ENCODE measurements around the gene MAP4. TPM values are rescaled to one million over a fixed set of nuclear protein-coding genes. Genes with fewer than 3 reads are reported as not detected.
A peak's percentile ranks its signal among the peaks of the same experiment; 100 is the strongest.

Gene MAP4
- total and polyA plus RNA-seq, 7 donors = 85.5 to 1,424 (median 819) TPM

DNA sequence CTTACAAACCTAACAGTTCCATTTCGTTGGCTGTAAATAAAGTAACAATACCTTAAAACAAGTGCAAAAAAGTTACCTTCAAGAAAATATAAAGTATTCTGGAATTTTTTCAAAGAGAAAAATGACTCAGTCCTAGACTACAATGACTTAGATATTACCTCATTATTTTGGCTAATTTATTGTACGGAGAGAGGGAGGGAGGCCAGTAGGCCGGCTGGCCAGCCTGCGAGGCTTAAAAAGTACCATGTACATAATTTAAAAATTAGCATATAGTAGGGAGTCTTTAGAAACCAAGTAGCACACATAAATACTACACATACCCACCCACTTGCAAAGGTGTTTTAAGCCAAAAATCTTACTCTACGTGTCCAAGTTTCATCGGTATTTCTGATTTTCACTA is 41.9 kb upstream of the MAP4 start:
- Histone ChIP-seq H3K27me3 (ENCODE audit: insufficient read depth in 3 of 3, low read length in 2 of 3) (no peaks in the 10 kb centered on the region), H3K4me1 (peaks cover 34% of the 10 kb centered on the region), H3K36me3 (ENCODE audit: insufficient read depth in 1 of 2, low read depth in 1 of 2) (no peaks in the 10 kb centered on the region), H3K4me3 (no peak overlapping the region), H3K27ac (peak overlapping the region; percentile 57), H3K9me3 (no peaks in the 10 kb centered on the region)
- ATAC-seq (peak in 2 of 4 donors; percentile 55 to 71), DNase-seq (no peak)
- intact Hi-C loops (cut with DNase I) = no loop called here
- WGBS, 3 donors = 56 to 72% (median 60%) methylated on average over 6 of the region's 6 CpGs
- TF ChIP-seq, protein P1, sequence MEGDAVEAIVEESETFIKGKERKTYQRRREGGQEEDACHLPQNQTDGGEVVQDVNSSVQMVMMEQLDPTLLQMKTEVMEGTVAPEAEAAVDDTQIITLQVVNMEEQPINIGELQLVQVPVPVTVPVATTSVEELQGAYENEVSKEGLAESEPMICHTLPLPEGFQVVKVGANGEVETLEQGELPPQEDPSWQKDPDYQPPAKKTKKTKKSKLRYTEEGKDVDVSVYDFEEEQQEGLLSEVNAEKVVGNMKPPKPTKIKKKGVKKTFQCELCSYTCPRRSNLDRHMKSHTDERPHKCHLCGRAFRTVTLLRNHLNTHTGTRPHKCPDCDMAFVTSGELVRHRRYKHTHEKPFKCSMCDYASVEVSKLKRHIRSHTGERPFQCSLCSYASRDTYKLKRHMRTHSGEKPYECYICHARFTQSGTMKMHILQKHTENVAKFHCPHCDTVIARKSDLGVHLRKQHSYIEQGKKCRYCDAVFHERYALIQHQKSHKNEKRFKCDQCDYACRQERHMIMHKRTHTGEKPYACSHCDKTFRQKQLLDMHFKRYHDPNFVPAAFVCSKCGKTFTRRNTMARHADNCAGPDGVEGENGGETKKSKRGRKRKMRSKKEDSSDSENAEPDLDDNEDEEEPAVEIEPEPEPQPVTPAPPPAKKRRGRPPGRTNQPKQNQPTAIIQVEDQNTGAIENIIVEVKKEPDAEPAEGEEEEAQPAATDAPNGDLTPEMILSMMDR (IDR thresholded peaks at IDR 0.05) = no peak

DNA sequence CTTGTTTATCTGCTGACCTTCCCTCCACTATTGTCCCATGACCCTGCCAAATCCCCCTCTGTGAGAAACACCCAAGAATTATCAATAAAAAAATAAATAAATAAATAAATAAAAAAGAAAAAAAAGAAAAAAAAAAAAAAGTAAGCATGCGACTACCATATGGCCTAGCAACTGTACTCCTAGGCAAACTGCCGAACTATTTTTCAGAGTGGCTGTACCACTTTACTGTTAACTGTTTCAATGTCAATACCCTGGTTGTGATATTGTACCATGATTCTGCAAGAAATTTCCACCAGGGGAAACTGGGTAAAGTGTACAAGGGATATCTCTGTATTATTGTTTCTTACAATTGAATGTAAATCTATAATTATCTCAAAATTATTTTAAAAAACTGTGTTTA is 41.3 kb upstream of the MAP4 start:
- H3K4me1 ChIP-seq = peaks cover 33% of the 10 kb centered on the region
- WGBS, 3 donors = 19 to 49% (median 23%) methylated on average over 2 of the region's 2 CpGs
- H3K9me3 ChIP-seq = no peaks in the 10 kb centered on the region
- peak in 3 of 4 donors; percentile 49 to 73 (median 67) for ATAC-seq
- TF ChIP-seq, protein P1 (IDR thresholded peaks at IDR 0.05) = no peak
- H3K4me3 ChIP-seq = peak overlapping the region; percentile 11
- DNase-seq = no peak
- H3K27me3 ChIP-seq (ENCODE audit: insufficient read depth in 3 of 3, low read length in 2 of 3) = no peaks in the 10 kb centered on the region
- intact Hi-C loops (cut with DNase I) = no loop called here
- H3K36me3 ChIP-seq (ENCODE audit: insufficient read depth in 1 of 2, low read depth in 1 of 2) = no peaks in the 10 kb centered on the region
- H3K27ac ChIP-seq = peak overlapping the region; percentile 57

DNA sequence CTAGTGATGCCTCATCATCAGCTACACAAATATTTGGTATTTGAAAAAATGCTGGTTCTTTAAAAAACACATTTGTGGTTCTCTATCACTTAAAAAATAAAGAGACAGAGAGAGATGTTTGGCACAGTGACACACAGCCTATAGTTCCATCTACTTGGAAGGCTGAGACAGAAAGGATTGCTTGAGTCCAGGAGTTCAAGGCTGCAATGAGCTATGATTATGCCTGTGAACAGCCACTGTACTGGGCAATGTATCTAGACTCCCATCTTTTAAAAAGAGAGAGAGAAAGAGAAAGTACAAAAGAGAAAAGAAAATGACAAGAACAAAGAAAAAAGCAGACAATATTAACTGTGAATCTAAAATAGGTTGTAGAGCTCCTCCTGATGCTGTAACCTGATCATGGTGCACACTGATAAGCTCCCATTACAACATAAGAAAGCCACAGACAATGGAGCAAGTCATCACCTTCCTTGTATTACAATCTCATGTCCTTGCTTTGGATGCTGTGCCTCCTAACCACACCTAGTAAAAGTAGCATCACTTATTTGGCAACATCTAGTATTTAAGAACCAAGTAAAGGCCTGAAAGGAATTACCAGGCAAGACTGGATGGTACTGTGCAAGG is 31.7 kb upstream of the MAP4 start:
- ATAC-seq = peak in 3 of 4 donors; percentile 51 to 74 (median 72)
- Histone ChIP-seq H3K9me3 (no peaks in the 10 kb centered on the region), H3K27ac (peak overlapping the region; percentile 26), H3K27me3 (ENCODE audit: insufficient read depth in 3 of 3, low read length in 2 of 3) (no peaks in the 10 kb centered on the region), H3K4me3 (no peak overlapping the region), H3K36me3 (ENCODE audit: insufficient read depth in 1 of 2, low read depth in 1 of 2) (peaks cover 0 to 24% of the 10 kb centered on the region in 2 donors), H3K4me1 (peaks cover 15% of the 10 kb centered on the region)
- TF ChIP-seq, protein P1 (IDR thresholded peaks at IDR 0.05) = no peak
- intact Hi-C loops (cut with DNase I) = no loop called here
- no peak for DNase-seq

DNA sequence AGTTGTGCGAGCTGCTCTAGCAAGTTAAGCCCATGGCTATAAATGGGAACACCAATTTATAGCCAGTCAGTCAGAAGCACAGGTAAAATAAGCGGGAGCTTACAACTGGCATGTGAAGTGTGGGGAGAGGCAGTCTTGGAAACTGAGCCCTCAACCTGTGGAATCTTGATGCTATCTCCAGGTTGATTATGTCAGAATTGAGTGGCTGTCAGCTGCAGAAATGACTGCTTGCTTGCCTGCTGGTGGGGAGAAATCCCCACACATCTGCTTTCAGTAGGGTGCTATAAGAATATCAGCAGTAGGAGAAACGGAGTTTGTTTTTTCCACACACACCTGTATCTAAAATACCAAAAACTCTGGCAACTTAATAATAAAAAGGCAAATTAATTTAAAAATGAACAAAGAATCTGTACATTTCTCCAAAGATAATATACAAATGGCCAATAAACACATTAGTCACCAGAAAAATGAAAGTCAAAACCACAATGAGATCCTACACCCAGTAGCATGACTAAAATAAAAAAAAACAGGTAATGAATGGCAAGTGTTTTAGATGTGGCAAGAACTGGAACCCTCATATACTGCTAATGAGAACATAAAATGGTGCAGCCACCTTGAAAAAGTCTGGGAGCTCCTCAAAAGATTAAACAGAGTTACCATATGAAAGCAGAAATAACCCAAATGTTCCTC is 26.0 kb upstream of the MAP4 start:
- intact Hi-C loops (cut with DNase I) = loop anchor here in 1 of 2 donors (5.0 kb wide), 1 partner anchor 40 kb away; no protein-coding TSS in a partner anchor
- Histone ChIP-seq H3K27ac (peak overlapping the region; percentile 78), H3K4me1 (peaks cover 56% of the 10 kb centered on the region), H3K27me3 (ENCODE audit: insufficient read depth in 3 of 3, low read length in 2 of 3) (no peaks in the 10 kb centered on the region), H3K36me3 (ENCODE audit: insufficient read depth in 1 of 2, low read depth in 1 of 2) (no peaks in the 10 kb centered on the region), H3K9me3 (no peaks in the 10 kb centered on the region), H3K4me3 (no peak overlapping the region)
- 39 to 52% (median 39%) methylated on average over 3 of the region's 3 CpGs for WGBS, 3 donors
- no peak for DNase-seq
- peak in 1 of 4 donors; percentile 31 for ATAC-seq
- TF ChIP-seq, protein P1 (IDR thresholded peaks at IDR 0.05) = no peak
